Panc1 (cell line): Measurements from ENCODE around the gene SLC15A1. TPM values are rescaled to one million over a fixed set of nuclear protein-coding genes. Genes with fewer than 3 reads are reported as not detected.

Experiments used
- ATAC-seq: fragments of 200-7000 bp; cut with Tn5 transposase; 2 replicates; pipeline ENCODE4 v1.9.1; 2020; ENCODE audit warnings: mild to moderate bottlenecking, moderate library complexity
- BruUV-seq: library from RNA; stranded (reverse); fragments of 400-500 nt; replicated peaks from 2 replicates; lab custom pipeline; 2021; lab: Mats Ljungman, UMichigan
- CTCF ChIA-PET: fragments of 300-600 bp; sonication (Branson Sonifier 250); formaldehyde crosslinking; loops from one replicate; lab custom pipeline; 2022; ENCODE audit warnings: antibody characterized with exemption; lab: Charles Lee
- POLR2A ChIA-PET: fragments of 300-600 bp; sonication (Branson Sonifier 250); formaldehyde crosslinking; loops from one replicate; lab custom pipeline; 2022; ENCODE audit warnings: antibody characterized with exemption; lab: Charles Lee
- DNase-seq: peaks from one replicate; pipeline ENCODE4 v3.0.0-alpha.2; 2010; ENCODE audit warnings: low read depth, low spot score
- H3K27ac ChIP-seq: 2 replicates; pipeline ENCODE4 v1.5.1; 2011; ENCODE audit warnings: mild to moderate bottlenecking, low read length, inconsistent platforms
- H3K27me3 ChIP-seq: fragments of 200-500 bp; sonication (Bioruptor generic); 2 replicates; pipeline ENCODE4 v1.6.0; 2014; ENCODE audit warnings: low read length, inconsistent platforms; ENCODE audit not compliant: control insufficient read depth, insufficient read depth
- H3K36me3 ChIP-seq: fragments of 200-500 bp; sonication (Bioruptor generic); 2 replicates; pipeline ENCODE4 v1.5.1; 2014; ENCODE audit warnings: inconsistent platforms, mild to moderate bottlenecking, low read length, moderate library complexity; ENCODE audit not compliant: control insufficient read depth, insufficient read depth
- H3K4me1 ChIP-seq: 2 replicates; pipeline ENCODE4 v1.5.1; 2011; ENCODE audit warnings: inconsistent platforms, mild to moderate bottlenecking, low read length, moderate library complexity; ENCODE audit not compliant: control insufficient read depth, insufficient read depth
- H3K4me3 ChIP-seq, 2 experiments: 2 replicates each; pipeline ENCODE4 v1.5.1; 2011 to 2012; ENCODE audit warnings: low read depth in 2 of 2, low read length in 2 of 2, mild to moderate bottlenecking in 2 of 2, inconsistent platforms in 1 of 2, moderate library complexity in 1 of 2
- H3K9me3 ChIP-seq: fragments of 200-500 bp; sonication (Bioruptor generic); 2 replicates; pipeline ENCODE4 v1.5.1; 2014; ENCODE audit warnings: low read depth, mild to moderate bottlenecking, inconsistent platforms, low read length, moderate library complexity; ENCODE audit not compliant: control insufficient read depth, insufficient read depth
- POLR2AphosphoS5 ChIP-seq: IDR thresholded peaks from 2 replicates; pipeline ENCODE4 v1.6.1; 2012; ENCODE audit warnings: mild to moderate bottlenecking, low read depth, low read length, moderate library complexity
- SIN3A ChIP-seq: IDR thresholded peaks from 2 replicates; pipeline ENCODE4 v1.6.1; 2012; ENCODE audit warnings: low read depth, mild to moderate bottlenecking, low read length, moderate library complexity, borderline replicate concordance; ENCODE audit not compliant: insufficient read depth
- TCF7L2 ChIP-seq: IDR thresholded peaks from 2 replicates; pipeline ENCODE4 v1.6.1; 2011; ENCODE audit warnings: mild to moderate bottlenecking, low read depth, low read length, inconsistent platforms
- in situ Hi-C: cut with HindIII; loops from 2 replicates; pipeline ENCODE4 v1.10.0; 2016; ENCODE audit warnings: low sequenced_read_pairs, low pct_unique_long_range_greater_than_20kb
- intact Hi-C: fragments of 100-400 bp; cut with micrococcal nuclease; formaldehyde crosslinking; loops from one replicate; pipeline ENCODE4 v1.10.0; 2022; ENCODE audit not compliant: unreplicated experiment
- total RNA-seq: library from RNA; stranded (reverse); gene quantifications from one replicate; pipeline ENCODE4 v1.2.1, GENCODE V29; 2021; ENCODE audit not compliant: unreplicated experiment
- TF ChIP-seq, protein P1 (sequence below): fragments of 450-650 bp; IDR thresholded peaks from 2 replicates; pipeline ENCODE4 v1.5.1; 2017; ENCODE audit warnings: mild to moderate bottlenecking
- TF ChIP-seq, protein P2 (sequence below), 2 experiments: IDR thresholded peaks; 2 replicates each; pipeline ENCODE4 v1.6.1; 2011 to 2012; ENCODE audit warnings: low read depth in 2 of 2, control low read depth in 1 of 2, low read length in 1 of 2, mild to moderate bottlenecking in 1 of 2, moderate library complexity in 1 of 2; ENCODE audit not compliant: insufficient read depth in 1 of 2

The SLC15A1 gene
- total RNA-seq, 1 experiment from 2014 or later, result 0.18 TPM

DNA sequence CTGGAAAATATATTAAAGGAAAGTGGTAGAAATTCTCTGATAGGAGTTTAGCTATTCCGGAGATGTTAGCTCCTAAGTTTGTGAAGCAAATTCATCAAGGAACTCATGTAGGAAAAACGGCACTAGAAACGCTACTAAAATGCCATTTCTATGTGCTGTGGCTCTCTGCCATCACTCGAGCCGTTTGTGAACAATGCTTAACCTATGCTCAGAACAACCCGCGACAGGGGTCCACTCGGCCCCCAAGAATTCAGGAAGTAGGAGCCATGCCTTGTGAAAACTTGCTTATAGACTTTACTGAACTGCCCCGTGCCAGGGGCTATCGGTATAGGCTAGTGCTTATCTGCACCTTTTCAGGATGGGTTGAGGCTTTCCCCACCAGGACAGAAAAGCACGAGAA is 14.2 kb upstream of the SLC15A1 start:
- no peaks in the 10 kb centered on the region for H3K36me3 ChIP-seq
- ChIA-PET CTCF (no interaction called here), POLR2A (no interaction called here)
- in situ Hi-C loops (no loop called here), intact Hi-C loops (no loop called here)
- no TSS peak for BruUV-seq
- ATAC-seq (no peak), DNase-seq (no peak)
- H3K27ac ChIP-seq, result no peak overlapping the region
- TF ChIP-seq TCF7L2 (no peak), POLR2AphosphoS5 (no peak), SIN3A (no peak)
- TF ChIP-seq, protein P1, sequence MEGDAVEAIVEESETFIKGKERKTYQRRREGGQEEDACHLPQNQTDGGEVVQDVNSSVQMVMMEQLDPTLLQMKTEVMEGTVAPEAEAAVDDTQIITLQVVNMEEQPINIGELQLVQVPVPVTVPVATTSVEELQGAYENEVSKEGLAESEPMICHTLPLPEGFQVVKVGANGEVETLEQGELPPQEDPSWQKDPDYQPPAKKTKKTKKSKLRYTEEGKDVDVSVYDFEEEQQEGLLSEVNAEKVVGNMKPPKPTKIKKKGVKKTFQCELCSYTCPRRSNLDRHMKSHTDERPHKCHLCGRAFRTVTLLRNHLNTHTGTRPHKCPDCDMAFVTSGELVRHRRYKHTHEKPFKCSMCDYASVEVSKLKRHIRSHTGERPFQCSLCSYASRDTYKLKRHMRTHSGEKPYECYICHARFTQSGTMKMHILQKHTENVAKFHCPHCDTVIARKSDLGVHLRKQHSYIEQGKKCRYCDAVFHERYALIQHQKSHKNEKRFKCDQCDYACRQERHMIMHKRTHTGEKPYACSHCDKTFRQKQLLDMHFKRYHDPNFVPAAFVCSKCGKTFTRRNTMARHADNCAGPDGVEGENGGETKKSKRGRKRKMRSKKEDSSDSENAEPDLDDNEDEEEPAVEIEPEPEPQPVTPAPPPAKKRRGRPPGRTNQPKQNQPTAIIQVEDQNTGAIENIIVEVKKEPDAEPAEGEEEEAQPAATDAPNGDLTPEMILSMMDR, result no peak
- TF ChIP-seq, protein P2, sequence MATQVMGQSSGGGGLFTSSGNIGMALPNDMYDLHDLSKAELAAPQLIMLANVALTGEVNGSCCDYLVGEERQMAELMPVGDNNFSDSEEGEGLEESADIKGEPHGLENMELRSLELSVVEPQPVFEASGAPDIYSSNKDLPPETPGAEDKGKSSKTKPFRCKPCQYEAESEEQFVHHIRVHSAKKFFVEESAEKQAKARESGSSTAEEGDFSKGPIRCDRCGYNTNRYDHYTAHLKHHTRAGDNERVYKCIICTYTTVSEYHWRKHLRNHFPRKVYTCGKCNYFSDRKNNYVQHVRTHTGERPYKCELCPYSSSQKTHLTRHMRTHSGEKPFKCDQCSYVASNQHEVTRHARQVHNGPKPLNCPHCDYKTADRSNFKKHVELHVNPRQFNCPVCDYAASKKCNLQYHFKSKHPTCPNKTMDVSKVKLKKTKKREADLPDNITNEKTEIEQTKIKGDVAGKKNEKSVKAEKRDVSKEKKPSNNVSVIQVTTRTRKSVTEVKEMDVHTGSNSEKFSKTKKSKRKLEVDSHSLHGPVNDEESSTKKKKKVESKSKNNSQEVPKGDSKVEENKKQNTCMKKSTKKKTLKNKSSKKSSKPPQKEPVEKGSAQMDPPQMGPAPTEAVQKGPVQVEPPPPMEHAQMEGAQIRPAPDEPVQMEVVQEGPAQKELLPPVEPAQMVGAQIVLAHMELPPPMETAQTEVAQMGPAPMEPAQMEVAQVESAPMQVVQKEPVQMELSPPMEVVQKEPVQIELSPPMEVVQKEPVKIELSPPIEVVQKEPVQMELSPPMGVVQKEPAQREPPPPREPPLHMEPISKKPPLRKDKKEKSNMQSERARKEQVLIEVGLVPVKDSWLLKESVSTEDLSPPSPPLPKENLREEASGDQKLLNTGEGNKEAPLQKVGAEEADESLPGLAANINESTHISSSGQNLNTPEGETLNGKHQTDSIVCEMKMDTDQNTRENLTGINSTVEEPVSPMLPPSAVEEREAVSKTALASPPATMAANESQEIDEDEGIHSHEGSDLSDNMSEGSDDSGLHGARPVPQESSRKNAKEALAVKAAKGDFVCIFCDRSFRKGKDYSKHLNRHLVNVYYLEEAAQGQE (IDR thresholded peaks at IDR 0.05; ENCODE audit: insufficient read depth in 1 of 2, low read depth in 2 of 2, low read length in 1 of 2), result no peak
- no peak overlapping the region for H3K4me3 ChIP-seq
- no peaks in the 10 kb centered on the region for H3K9me3 ChIP-seq
- H3K27me3 ChIP-seq, result peaks cover 2% of the 10 kb centered on the region; the same call in 1 of the 2 replicates
- H3K4me1 ChIP-seq, result no peaks in the 10 kb centered on the region

DNA sequence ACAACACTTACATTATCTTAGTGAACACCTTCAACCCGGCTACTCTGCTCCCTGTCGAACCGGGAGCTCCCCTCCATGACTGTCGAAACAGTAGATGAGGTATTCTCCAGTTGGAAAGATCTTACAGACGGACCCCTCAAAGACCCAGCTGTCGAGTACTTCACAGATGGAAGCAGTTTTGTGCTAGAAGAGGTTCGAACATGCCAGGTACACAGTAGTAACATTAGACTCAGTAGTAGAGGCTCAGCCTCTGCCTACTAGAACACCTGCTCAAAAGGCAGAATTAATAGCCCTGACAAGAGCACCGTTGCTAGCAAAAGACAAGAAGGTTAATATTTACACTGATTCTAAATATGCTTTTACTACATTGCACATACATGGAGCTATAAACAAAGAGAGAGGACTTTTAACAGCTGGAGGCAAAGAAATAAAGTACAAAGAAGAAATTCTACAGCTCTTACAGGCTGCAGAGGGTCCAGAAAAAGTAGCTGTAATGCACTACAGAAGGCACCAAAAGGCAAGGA is 13.6 kb upstream of the SLC15A1 start:
- no peaks in the 10 kb centered on the region for H3K9me3 ChIP-seq
- CTCF ChIA-PET, result no interaction called here
- BruUV-seq, result no TSS peak
- no peak overlapping the region for H3K4me3 ChIP-seq
- DNase-seq, result no peak
- POLR2A ChIA-PET, result no interaction called here
- no peak for ATAC-seq
- H3K27ac ChIP-seq, result no peak overlapping the region
- in situ Hi-C loops (no loop called here), intact Hi-C loops (no loop called here)
- TF ChIP-seq SIN3A, result no peak
- TF ChIP-seq, protein P1, result no peak
- peaks cover 2% of the 10 kb centered on the region; the same call in 1 of the 2 replicates for H3K27me3 ChIP-seq
- no peaks in the 10 kb centered on the region for H3K4me1 ChIP-seq
- H3K36me3 ChIP-seq, result no peaks in the 10 kb centered on the region
